Muscle of arm (tissue), 12 donors: ENCODE results near the gene OR7A17. TPM values are rescaled to one million over a fixed set of nuclear protein-coding genes. Genes with fewer than 3 reads are reported as not detected.

Experiments used
- polyA plus RNA-seq, 12 donors: library from polyadenylated mRNA; unstranded; fragments of 120-200 nt; gene quantifications; one replicate each; pipeline ENCODE4 v1.2.1, GENCODE V29; 2013; ENCODE audit not compliant: insufficient read length in 12 of 12

Gene OR7A17
- polyA plus RNA-seq, 12 donors = 0.05 to 0.07 TPM; not detected in 10

Other genes starting within 250 kb of the OR7A17 start
- under 1 TPM in 5 of 12 donors, not detected in 7; 0.09 to 0.70 (median 0.16) TPM for gene ADGRE3, start 211.3 kb downstream of the OR7A17 start, polyA plus RNA-seq
- 10 to 100 TPM in 11 of 12 donors, not detected in 1; 13.6 to 31.6 (median 17.8) TPM for gene ZNF333, start 196.1 kb downstream of the OR7A17 start, polyA plus RNA-seq
- gene ADGRE2, start 107.6 kb downstream of the OR7A17 start, polyA plus RNA-seq = 10 to 100 TPM in 1 of 12 donors, 1 to 10 TPM in 6, under 1 TPM in 4, not detected in 1; 0.38 to 11.5 (median 1.2) TPM
- 1 to 10 TPM in 1 of 12 donors, under 1 TPM in 4, not detected in 7; 0.05 to 1.4 (median 0.27) TPM for gene OR7A5, start 50.9 kb downstream of the OR7A17 start, polyA plus RNA-seq
- gene OR7C1, start 50.9 kb downstream of the OR7A17 start, polyA plus RNA-seq = 1 to 10 TPM in 2 of 12 donors, under 1 TPM in 8, not detected in 2; 0.07 to 3.5 (median 0.22) TPM
- not detected for gene OR7A10, start 37.2 kb downstream of the OR7A17 start, polyA plus RNA-seq
- gene OR7C2, start 55.4 kb upstream of the OR7A17 start, polyA plus RNA-seq = not detected
- gene SLC1A6, start 93.7 kb upstream of the OR7A17 start, polyA plus RNA-seq = 10 to 100 TPM in 1 of 12 donors, 1 to 10 TPM in 2, under 1 TPM in 6, not detected in 3; 0.09 to 21.3 (median 0.40) TPM
- 1 to 10 TPM in 3 of 12 donors, under 1 TPM in 2, not detected in 7; 0.04 to 3.6 (median 1.3) TPM for gene CASP14, start 163.3 kb upstream of the OR7A17 start, polyA plus RNA-seq
- gene OR1I1, start 196.1 kb upstream of the OR7A17 start, polyA plus RNA-seq = under 1 TPM in 6 of 12 donors, not detected in 6; 0.04 to 0.07 (median 0.06) TPM
- gene SYDE1, start 221.3 kb upstream of the OR7A17 start, polyA plus RNA-seq = 10 to 100 TPM in 10 of 12 donors, 1 to 10 TPM in 1, not detected in 1; 8.1 to 29.4 (median 15.8) TPM